Ishikawa (cell line): Measurements from ENCODE around the gene GEMIN8.

Experiments
- CREB1 ChIP-seq: IDR thresholded peaks from 2 replicates; pipeline ENCODE4 v1.6.1; 2012; ENCODE audit warnings: low read depth
- EP300 ChIP-seq: IDR thresholded peaks from 2 replicates; pipeline ENCODE4 v1.6.1; 2012; ENCODE audit warnings: borderline replicate concordance
- FOXM1 ChIP-seq: IDR thresholded peaks from 2 replicates; pipeline ENCODE4 v1.6.1; 2012; ENCODE audit warnings: low read depth, borderline replicate concordance
- MAX ChIP-seq: IDR thresholded peaks from 2 replicates; pipeline ENCODE4 v1.6.1; 2012
- NFIC ChIP-seq: IDR thresholded peaks from 2 replicates; pipeline ENCODE4 v1.6.1; 2012
- RAD21 ChIP-seq: IDR thresholded peaks from 2 replicates; pipeline ENCODE4 v1.6.1; 2012; ENCODE audit warnings: low read depth
- REST ChIP-seq: IDR thresholded peaks from 2 replicates; pipeline ENCODE4 v1.6.1; 2012; ENCODE audit warnings: low read depth, mild to moderate bottlenecking
- TAF1 ChIP-seq: IDR thresholded peaks from 2 replicates; pipeline ENCODE4 v1.6.1; 2012; ENCODE audit warnings: low read depth, mild to moderate bottlenecking
- TCF12 ChIP-seq: IDR thresholded peaks from 2 replicates; pipeline ENCODE4 v1.6.1; 2012; ENCODE audit warnings: low read depth
- TEAD4 ChIP-seq: IDR thresholded peaks from 2 replicates; pipeline ENCODE4 v1.6.1; 2012
- USF1 ChIP-seq: IDR thresholded peaks from 2 replicates; pipeline ENCODE4 v1.6.1; 2012
- YY1 ChIP-seq: IDR thresholded peaks from 2 replicates; pipeline ENCODE4 v1.6.1; 2012; ENCODE audit warnings: low read depth

GRCh38 chrX:14013054-14013453 lies 16.6 kb downstream of the GEMIN8 start:
- TF ChIP-seq TAF1 (no peak), REST (no peak), YY1 (no peak), TCF12 (no peak), RAD21 (no peak), USF1 (no peak), MAX (no peak), FOXM1 (no peak), EP300 (no peak), CREB1 (no peak), NFIC (no peak), TEAD4 (no peak)
